Pancreas (tissue), 10 donors: ENCODE results near the gene TRIAP1. TPM values are rescaled to one million over a fixed set of nuclear protein-coding genes. Genes with fewer than 3 reads are reported as not detected.
"Not testable (repeated sequence)": the region's sequence is repeated elsewhere in the genome, so short reads cannot be mapped to it uniquely, and the experiment has no call there.

ENCODE experiments used
- ATAC-seq, 4 donors: fragments of 200-7000 bp; cut with Tn5 transposase; one replicate each; pipeline versions ENCODE4 v1.8.0 to v1.9.1; 2020; ENCODE audit warnings: mild to moderate bottlenecking in 4 of 4, moderate library complexity in 4 of 4
- DNase-seq, 6 donors: peaks; one replicate each; pipeline ENCODE4 v3.0.0-alpha.2; 2020
- FAIRE-seq: peaks from 2 replicates; lab custom pipeline; 2012; peaks lifted over from hg19 to GRCh38; lab: Jason Lieb, UNC
- H3K27ac ChIP-seq, 4 donors: fragments of 200-600 bp; sonication (generic); 1 replicate in 3 of 4; 2 replicates in 1 of 4; pipeline versions ENCODE4 v1.5.0 to v1.8.0; 2020
- H3K27me3 ChIP-seq, 4 donors: fragments of 200-600 bp; one replicate each; pipeline ENCODE4 v1.8.0; 2021
- H3K36me3 ChIP-seq, 3 donors: fragments of 200-600 bp; sonication (generic) in 1 of 3; one replicate each; pipeline versions ENCODE4 v1.5.0 to v1.8.0; 2020 to 2021
- H3K4me1 ChIP-seq, 3 donors: fragments of 200-600 bp; one replicate each; pipeline ENCODE4 v1.8.0; 2021
- H3K4me3 ChIP-seq, 4 donors: fragments of 200-600 bp; sonication (generic) in 2 of 4; one replicate each; pipeline versions ENCODE4 v1.5.0 to v1.8.0; 2020 to 2021
- H3K9me3 ChIP-seq, 4 donors: fragments of 200-600 bp; one replicate each; pipeline ENCODE4 v1.8.0; 2021
- CTCF ChIP-seq, 4 donors: fragments of 200-600 bp; sonication (generic) in 3 of 4; IDR thresholded peaks; one replicate each; pipeline versions ENCODE4 v1.5.0 to v1.8.0; 2021; ENCODE audit warnings: antibody characterized with exemption in 4 of 4
- WGBS, 2 donors: extraction: QIAGEN DNeasy Blood & Tissue Kit; methylation state at CpG; one replicate each; pipeline ENCODE4 v1.1.7; 2013; 5-methylcytosine and 5-hydroxymethylcytosine counted together
- intact Hi-C, 3 donors: fragments of 100-400 bp; cut with DNase I; formaldehyde crosslinking; loops; one replicate each; pipeline versions ENCODE4 v1.11.1 to v1.14.2; 2022
- polyA plus RNA-seq, 2 donors: library from polyadenylated mRNA; stranded (reverse); fragments of 200-250 nt; gene quantifications; one replicate each; pipeline ENCODE4 v1.2.3, GENCODE V29; 2013
- total RNA-seq, 6 donors: library from RNA; stranded (reverse); fragmentation: NEBNext Ultra II Directional in 4 of 6; extraction: Animal tissue kit (Norgen Biotek cat#: 25700) in 4 of 6; gene quantifications; one replicate each; pipeline versions ENCODE4 v1.2.1 to v1.2.4, GENCODE V29; 2021 to 2023
- donor health status: healthy with polysubstance abuse.
- donor health status: DM: no; HTN: no; CAD: no; lungs with moderate emphysema.
- donor health status: DM: no; HTN: no; CAD: no.
- donor health status: control.
- donor health status: control.
- donor health status: Bipolar disorder and iron deficiency.
- donor health status: DM: yes; HTN: yes; CAD: no.
- donor health status: DM: no; HTN: no; CAD: no.
- donor health status: DM: no; HTN: no; CAD: no.
- donor health status: DM: yes; HTN: yes; CAD: no.

TRIAP1 gene
- total and polyA plus RNA-seq, 8 donors = 13.9 to 25.8 (median 16.3) TPM

GRCh38 chr12:120489018-120489417, 42.8 kb upstream of the TRIAP1 start:
- no peaks in the 10 kb centered on the region for H3K9me3 ChIP-seq
- TF ChIP-seq CTCF (IDR thresholded peaks at IDR 0.05) = no peak
- ATAC-seq (no peak), DNase-seq (no peak), FAIRE-seq (no peak)
- H3K4me3 ChIP-seq = no peak overlapping the region
- 97% methylated on average over 4 of the region's 4 CpGs for WGBS, 2 donors
- H3K27me3 ChIP-seq = no peaks in the 10 kb centered on the region
- no peaks in the 10 kb centered on the region for H3K36me3 ChIP-seq
- H3K4me1 ChIP-seq = peaks cover 0 to 12% (median 3%) of the 10 kb centered on the region in 3 donors
- H3K27ac ChIP-seq = no peak overlapping the region
- intact Hi-C loops = no loop called here

DNA sequence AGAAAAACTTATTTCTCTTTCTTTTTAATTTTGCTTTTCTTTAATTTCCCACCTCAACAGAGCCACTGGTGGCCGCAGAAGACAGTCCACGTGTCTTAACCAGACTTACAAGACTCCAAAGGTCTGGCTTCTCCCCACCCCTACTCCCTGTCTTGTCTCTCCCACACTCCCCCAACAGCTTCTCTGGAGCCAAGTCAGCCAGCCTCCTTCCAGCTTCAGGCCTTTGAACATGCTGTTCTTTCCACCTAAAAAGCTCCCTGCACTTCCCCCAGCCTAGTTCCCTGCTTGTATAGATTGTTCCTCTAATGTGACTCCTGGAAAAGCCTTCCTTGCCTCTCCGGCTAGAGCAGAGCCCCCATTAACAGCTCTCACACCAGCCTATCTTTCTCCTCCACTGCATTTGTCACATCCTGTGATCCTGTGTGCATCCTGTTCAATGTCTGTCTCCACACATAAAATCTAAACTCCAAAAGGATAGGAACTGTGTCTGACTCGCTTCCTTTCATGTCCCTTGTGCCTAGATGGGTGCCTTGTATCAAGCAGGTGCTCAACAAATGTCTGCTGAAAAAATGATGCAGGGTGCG, 42.0 kb upstream of the TRIAP1 start:
- Histone ChIP-seq H3K4me1 (peaks cover 0 to 12% (median 3%) of the 10 kb centered on the region in 3 donors), H3K36me3 (no peaks in the 10 kb centered on the region), H3K4me3 (no peak overlapping the region), H3K27ac (peak overlapping the region; percentile 20 to 85 (median 33)), H3K27me3 (no peaks in the 10 kb centered on the region), H3K9me3 (no peaks in the 10 kb centered on the region)
- 58 to 64% methylated on average over 5 of the region's 5 CpGs for WGBS, 2 donors
- no peak for TF ChIP-seq CTCF (IDR thresholded peaks at IDR 0.05)
- FAIRE-seq (no peak), ATAC-seq (peak in 3 of 4 donors; percentile 22 to 56 (median 34)), DNase-seq (peak in 1 of 6 donors; percentile 8)
- intact Hi-C loops = no loop called here

DNA sequence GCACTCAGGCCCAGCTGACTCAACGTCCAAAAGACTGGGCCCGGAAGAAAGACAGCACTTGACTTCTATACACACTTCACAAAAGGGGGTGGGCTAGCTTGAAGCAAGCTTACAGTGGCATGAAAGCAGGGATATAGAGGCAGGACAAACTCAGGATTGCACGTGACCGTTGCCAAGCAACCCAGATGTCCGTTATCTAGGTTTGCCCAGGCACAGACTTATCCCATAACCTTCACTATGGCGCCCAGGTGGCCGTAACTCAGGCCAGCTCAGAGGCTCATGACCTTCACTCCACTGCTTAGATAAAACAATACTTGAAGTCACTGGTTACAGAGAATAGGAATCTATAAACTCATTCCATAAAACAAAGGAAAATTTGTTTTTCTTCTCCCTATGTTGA, 41.4 kb upstream of the TRIAP1 start:
- peak in 5 of 6 donors; percentile 49 to 85 (median 73) for DNase-seq
- H3K9me3 ChIP-seq, FAIRE-seq, H3K36me3 ChIP-seq, H3K4me3 ChIP-seq, H3K27me3 ChIP-seq, intact Hi-C loops: not testable (repeated sequence)
- Histone ChIP-seq H3K4me1 (peaks cover 0 to 12% (median 3%) of the 10 kb centered on the region in 3 donors), H3K27ac (peak overlapping the region in 2 of 4 donors; percentile 39 to 85)
- peak; percentile 59 to 84 (median 78) for ATAC-seq
- WGBS, 2 donors = 39 to 49% methylated on average over 7 of the region's 7 CpGs

DNA sequence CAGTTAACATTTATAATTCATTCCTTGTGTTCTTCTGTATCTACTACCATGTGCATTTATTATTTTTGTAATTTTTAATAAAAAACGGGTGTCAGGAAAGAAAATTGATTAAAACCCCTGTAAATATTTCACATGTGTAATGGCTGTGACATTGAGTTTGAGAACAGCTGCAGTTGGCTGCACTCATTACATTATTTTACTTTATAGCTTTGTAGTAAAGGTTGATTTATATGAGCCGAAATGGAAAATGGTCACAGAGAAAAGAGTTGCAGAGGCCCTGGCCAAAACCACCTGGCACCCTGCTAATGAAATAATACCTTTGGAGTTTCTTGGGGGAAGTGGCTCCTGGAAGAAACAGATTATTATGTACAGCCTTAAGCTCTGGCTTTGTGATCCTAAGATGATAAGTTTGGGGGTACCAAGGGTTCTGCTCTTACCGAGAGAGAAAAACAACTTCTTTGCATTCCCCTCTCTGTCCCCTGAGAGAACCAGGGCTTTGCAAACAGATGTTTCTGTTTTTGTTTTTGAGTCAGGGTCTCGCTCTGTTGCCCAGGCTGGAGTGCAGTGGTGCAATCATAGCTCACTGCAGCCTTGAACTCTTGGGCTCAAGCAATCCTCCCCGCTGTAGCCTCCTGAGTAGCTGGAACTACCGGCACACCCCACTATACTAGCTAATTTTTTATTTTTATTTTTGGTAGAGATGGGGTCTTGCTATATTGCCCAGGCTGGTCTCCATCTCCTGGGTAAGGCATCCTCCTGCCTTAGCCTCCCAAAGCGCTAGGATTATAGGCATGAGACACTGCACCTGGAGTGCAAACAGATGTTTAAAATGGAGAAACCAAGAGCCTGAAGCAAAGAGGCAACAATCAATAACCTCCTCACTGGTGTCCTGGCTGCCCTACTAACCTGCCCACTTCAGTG, 40.0 kb upstream of the TRIAP1 start:
- no peaks in the 10 kb centered on the region for H3K36me3 ChIP-seq
- H3K9me3 ChIP-seq = no peaks in the 10 kb centered on the region
- no peak for TF ChIP-seq CTCF (IDR thresholded peaks at IDR 0.05)
- H3K27me3 ChIP-seq = no peaks in the 10 kb centered on the region
- DNase-seq = no peak
- H3K27ac ChIP-seq = no peak overlapping the region
- ATAC-seq = no peak
- peaks cover 0 to 8% (median 3%) of the 10 kb centered on the region in 3 donors for H3K4me1 ChIP-seq
- no peak for FAIRE-seq
- 82 to 88% methylated on average over 7 of the region's 7 CpGs for WGBS, 2 donors
- H3K4me3 ChIP-seq = no peak overlapping the region
- intact Hi-C loops = no loop called here

- Histone ChIP-seq H3K4me1 (peaks cover 0 to 3% (median 0%) of the 10 kb centered on the region in 3 donors), H3K36me3 (no peaks in the 10 kb centered on the region), H3K27me3 (no peaks in the 10 kb centered on the region), H3K4me3 (no peak overlapping the region), H3K27ac (no peak overlapping the region), H3K9me3 (no peaks in the 10 kb centered on the region)
- intact Hi-C loops = no loop called here
- TF ChIP-seq CTCF (IDR thresholded peaks at IDR 0.05) = no peak
- DNase-seq (no peak), FAIRE-seq (no peak), ATAC-seq (no peak)
- 97 to 100% methylated on average over 1 of the region's 1 CpG for WGBS, 2 donors
Measured at GRCh38 chr12:120483621-120484020, 37.4 kb upstream of the TRIAP1 start.
